NOMO-1 (cell line): ENCODE data around the gene PXDC1.
"Not testable (repeated sequence)": the region's sequence is repeated elsewhere in the genome, so short reads cannot be mapped to it uniquely, and the experiment has no call there.

ENCODE experiments used
- DNase-seq, 2 experiments: peaks; one replicate each; lab custom pipeline; 2025; ENCODE audit not compliant: unreplicated experiment in 2 of 2; lab: John Stamatoyannopoulos, UW

Gene PXDC1

DNA sequence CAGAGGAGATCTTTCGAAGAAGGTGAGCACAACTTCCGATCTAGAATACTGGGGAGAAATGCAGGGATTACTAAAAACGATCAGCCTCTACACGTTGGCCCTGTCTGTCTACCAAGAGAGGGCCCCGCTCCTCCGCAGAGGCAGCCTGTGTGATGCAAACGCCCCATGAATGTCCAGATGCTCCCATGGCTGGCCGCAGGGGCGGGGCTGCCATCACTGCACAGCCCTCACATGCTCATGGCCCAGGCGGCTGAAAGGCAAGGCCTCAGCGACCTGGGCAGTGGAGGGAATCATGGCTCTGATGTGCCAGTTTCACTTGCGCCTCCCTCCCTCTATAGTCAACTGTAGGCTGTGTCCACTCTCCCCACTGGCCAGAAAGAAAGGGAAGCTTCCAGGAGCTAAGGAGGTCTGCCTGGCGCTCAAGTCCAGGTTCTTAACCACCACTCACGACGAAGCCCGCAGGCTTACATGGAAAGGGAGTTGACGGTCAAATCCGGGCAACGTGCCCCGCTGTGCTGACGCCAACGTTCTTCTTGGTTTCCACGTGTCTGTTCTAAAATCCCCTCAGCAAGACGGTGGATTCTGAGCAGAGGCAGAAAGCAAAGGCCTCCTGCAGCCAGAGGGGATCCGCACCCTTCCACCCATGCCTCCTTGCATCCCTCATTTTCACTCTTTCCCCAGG, 14.2 kb downstream of the PXDC1 start:
- no peak for DNase-seq

DNA sequence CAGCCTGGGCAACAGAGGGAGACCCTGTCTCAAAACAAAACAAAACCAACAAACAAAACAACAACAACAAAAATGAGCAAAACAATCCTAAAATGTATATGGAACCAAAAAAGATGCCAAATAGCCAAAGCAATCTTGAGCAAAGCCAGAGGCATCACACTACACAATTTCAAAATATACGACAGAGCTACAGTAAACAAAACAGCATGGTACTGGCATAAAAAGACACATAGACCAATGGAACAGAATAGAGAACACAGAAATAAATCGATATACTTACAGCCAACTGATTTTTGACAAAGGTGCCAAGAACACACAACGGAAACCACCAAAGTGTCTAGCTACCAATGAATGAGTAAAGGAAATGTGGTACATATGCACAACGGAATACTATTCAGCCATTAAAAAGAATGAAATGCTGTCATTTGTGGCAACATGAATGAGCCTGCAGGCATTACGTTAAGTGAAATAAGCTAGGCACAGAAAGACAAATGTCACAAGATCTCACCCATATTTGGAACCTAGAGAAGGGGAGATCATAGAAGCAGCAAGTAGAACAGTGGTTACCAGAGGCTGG, 16.4 kb downstream of the PXDC1 start:
- no peak for DNase-seq

DNA sequence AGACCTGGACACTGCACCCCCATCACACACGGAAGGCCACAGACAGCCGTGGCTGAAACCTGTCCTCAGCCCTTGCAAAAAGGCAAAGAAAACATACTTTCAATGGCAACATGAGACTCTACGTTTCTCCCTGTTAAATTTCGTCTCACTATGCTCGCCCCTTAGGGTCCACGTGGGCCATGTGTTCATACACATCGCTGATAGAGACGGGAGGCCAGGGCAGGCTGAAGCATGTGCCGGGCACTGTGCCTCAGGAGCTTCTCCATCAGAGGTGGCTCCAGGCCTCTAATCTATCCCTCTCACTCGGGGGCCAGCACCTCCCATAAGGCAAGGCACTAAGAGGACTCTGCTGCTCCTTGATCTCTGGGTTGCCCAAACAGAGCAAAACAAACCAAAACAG, 17.5 kb downstream of the PXDC1 start:
- DNase-seq = no peak

DNA sequence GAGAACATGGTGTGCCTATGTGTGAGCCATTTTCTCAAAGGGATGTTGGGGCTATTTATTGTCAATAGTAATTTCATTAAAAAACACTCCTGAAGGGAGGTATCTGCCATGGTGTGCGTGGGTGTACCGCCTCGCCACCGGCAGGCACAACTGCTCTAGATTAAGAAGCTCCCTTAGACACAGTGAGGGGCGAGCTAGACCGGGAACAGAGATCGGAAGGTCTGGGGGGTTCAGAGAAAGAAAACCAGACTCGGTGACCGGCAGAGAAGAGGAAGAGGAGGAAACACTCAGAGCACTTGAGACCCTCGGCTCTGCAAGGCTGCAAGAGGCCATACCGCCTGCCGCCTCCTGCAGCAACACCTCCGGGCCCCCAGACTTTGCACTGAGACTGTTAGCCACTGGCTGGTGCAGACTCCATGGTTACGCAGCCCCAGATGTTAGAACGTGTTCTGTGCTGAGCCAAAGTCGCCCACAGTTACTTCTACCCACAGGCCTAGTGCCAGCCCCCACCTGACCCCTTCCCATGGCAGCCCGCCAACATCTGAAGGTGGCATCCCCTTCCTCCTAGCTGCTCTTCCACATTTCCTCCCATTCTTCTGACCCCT, 18.1 kb downstream of the PXDC1 start:
- no peak for DNase-seq

DNA sequence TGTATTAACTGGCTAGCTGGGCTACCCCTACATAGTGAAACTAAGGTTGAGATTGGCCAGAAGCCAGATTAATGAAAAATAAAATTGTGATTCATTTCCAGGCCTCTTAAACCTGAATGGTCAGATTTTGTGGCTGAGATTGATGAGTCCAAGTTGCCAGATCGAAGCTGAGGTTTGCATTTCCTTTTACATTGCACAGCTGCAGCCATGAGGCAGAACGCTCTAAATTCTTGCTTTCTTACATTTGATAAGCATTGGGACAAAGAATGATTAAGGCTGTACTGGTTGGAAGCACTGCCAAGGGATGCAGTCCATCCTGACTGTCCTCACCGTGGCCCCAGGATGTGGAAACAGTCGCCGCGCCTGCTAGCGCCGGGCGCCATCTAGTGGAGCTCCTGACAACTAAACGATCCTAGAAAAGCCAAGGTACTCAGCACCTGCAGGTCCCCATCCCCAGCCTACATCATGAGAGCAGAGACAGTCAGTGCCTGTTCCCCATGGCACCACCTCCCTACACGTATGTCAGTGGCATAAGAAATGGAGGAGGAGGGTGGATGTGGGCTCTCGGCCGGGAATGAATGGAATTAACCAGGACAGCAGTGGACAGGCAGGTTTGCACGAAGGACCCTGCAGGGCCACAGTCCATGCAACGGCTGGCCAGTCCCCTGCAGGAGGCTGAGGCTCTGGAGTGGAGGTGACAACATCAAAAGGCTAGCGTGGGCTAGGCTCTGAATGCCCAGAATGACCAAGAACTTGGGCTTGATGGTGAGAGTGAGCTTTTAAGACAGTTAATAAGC, 19.0 kb downstream of the PXDC1 start:
- peak; percentile 26 to 56 for DNase-seq

DNA sequence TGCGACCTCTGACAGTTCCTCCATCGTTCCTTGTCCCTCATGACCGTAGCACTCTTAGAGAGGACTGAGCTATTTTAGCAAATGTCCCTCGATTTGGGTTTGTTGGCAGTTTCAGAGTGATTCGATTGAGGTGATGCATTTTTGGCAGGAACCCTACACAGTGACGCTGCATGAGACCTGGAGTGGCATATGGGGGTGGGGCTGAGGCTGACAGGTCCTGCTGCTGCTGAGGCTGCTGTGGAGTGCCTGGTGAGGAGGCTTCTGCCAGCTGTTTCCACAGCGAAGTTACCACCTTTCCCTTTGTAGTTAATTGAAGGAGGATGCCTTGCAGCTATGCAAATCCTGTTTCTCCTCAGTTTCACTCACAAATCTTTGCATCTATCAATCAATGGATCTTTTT, 19.8 kb downstream of the PXDC1 start:
- no peak for DNase-seq

DNA sequence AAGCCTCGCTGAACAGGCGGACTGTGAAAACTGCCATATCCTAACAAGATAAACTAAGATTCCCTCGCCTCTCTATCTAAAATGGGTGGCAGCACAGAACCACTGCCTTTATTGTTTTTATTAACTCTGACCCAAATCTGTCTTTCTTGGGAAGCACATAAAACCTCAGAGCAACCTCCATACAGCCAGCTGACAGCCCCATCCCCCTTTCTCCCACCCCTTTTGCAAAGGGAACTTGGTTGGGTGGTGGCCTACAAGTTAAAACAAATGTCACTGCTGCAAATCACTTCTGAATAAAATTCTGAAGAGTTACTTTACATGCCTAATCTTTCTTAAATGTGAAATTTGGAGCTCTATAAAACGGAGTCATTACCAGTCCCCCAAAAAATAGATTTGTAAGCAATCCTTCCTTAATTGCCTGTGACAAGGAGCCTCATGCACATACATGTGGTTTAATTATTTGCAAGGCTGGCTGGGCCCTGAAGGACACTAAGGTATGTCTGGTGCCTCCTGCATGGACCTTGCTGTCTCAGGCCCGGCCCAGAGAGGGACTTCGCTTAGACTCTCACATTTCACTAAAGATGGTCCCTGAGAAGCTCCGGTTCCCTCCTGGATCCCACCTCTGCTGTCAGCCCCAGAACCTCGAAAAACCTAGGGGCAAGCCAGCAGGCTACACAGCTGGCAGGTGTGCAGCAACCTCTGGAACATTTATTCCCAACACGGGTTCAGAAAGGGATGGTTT, 21.7 kb downstream of the PXDC1 start:
- no peak for DNase-seq

DNA sequence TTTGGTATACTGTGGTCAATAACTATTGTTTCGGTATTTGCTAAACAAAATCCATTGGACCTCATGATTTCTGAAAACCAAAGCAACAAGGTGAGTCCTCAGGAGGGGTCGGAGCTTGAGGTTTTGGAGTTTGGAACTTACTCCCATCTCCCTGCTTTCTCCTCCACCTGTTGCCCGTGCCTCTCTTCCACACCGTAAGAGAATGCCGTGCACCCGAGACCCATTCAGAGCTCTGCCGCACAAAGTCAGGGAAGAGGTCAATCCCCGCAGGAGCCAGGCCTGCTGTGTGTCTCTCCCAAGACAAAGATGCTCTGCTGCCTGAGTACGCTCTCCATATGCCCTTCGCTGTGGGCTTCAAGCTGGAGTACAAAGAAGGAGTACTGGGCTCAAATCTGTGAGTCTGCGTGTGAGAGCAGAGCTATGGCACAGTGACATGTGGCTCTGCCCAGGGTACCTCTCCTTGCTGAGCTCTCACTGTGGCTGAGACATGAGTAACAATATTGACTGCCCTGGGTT, 23.9 kb downstream of the PXDC1 start:
- no peak for DNase-seq

DNA sequence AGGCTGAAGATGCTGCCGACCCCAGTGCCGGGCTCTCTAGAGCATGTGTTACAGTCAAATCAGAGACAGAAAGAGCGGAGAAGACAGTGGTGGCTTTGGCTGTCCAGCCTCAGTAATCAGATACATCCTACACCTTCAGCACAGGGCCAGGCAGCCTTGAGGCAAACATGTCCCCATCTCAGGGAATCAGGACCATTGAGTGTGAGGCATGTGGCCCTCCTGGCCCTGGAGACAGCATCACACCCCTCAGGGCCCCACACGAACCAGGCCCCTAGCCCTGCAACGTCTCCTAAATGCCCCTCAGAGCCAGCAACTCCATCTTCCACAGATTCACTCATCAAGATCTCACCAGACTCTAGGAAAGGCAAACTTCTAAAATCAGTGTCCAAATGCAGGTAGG, 24.5 kb downstream of the PXDC1 start:
- DNase-seq = no peak

DNA sequence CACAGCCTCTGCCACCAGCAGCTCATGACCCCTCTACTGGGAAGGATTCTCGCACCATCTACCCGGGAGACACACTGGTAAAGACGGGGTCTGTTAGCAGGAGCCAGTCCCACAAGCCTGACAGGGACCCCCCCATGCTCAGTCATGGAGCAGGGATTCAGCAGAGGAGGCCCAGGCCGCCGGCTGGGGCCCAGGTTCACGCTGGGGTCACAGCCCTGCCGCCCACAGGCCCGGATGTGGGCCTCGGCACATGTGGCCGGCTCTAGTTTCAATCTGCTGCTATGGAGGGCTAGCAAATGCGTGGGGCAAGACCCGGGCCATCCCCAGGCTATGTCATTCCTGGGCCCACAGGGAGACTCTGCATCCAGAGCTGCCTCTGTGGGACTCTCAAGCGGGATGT, 25.1 kb downstream of the PXDC1 start:
- DNase-seq = no peak

DNA sequence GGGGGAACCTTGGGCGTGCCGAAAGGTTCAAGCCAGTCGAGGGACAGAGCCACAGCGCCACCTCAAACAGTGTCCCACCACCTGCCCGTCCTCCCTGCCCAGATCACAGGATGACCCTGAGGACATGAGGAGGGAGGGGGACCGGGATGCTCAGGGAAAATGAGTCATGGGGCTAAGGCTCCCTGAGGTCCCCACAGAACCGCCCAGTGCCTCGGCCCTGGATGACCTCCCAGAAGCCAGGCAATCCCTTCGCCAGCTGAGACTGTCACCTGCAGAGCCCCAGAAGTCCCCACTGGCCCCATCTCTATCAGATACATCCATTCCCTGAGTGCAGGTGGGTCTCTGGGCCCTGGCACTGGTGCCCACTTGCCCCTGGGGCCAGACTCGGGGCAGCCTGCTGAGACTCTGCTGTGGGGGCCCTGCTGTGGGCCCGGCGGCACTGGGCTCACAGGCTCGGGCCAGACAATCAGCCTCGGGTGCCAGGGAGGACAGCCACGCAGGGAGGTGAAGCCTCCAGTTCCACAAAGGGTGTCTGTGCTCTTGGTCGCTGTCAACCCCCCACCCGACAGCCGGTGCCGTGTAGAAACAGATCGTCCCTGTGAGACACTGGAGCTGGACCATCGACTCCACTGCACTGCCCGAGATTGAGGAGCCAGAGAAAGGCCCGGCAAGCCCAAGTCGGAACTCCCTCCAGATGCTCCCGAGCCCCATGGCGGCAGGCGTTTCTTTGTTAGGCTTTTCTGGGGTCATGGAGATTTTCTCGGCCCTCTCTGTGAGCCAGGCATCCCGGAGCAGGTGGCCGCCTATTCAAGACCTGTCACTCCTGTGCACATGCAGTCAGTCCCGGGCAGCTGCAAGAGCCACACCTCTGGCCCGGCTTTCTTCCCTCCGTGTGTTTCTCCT, 26.1 kb downstream of the PXDC1 start:
- no peak for DNase-seq

DNA sequence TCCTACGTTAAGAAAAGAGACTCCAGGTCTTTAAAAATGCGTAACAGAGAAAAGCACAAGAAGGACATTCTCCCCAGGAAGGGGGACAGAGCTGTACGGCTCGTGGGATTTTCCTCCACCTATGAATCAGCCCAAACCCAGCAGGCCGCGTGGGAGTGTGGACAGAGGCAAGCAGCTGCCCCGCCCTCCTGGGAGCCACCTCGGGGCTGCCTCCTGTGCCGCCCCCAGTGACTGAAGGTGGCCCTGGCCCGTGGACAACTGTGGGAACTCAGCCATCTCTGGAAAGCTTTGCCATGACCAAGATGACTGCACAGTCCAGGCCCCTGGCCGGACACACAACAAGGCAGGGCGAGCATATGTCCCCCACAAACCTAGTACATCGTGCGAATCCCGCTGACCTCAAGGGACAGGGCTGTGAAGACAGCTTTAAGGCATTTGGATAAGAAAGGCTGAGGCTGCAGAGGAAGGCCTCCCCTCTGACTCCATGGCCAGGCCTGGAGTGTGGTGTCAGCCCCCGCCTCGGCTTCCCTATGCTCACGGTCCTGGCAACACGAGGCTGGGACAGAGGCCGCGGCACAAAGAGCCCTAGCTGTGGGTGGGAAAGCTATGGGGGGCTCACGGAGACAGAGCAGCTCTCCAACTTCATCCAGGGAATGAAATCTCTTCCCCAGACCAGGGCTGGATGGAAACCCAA, 26.9 kb downstream of the PXDC1 start:
- no peak for DNase-seq

DNA sequence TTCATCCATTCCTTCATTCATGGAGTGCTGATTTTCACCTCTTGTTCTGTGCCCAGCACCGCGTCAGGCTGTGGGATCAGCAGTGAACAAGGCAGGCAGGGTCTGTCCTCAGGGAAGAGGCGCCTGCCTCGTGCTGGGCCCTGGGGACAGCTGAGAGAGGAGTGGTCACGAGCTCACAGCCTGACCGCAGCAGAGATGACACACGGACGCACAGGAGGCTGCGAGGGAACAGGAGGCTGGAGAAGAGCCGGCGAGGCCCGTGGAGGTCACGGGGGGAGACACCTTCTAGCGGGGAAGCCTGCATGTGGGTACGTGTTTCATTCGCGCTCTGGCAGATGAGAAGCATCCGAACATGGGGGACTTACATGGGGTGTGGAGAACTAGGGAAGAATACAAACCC, 27.5 kb downstream of the PXDC1 start:
- DNase-seq = no peak

DNA sequence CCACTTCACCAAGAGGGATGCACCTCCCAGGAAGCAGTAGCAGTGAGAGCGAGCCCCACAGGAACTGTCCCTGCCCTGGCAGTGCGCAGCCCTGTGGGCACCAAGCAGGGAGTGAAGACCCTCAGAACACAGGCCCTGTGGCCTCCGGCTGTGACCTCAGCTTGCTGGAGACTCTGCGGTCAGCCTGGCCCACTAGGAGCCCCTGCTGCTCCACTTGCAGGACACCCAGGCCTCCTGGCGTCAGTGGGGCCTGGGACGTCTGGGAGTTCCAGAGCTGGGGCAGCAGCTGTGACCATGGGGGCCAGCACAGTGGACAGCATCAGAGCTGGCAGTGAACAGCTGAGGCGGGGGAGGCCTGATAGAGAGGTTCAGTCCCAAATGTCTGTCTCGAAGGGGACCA, 28.3 kb downstream of the PXDC1 start:
- no peak for DNase-seq

DNA sequence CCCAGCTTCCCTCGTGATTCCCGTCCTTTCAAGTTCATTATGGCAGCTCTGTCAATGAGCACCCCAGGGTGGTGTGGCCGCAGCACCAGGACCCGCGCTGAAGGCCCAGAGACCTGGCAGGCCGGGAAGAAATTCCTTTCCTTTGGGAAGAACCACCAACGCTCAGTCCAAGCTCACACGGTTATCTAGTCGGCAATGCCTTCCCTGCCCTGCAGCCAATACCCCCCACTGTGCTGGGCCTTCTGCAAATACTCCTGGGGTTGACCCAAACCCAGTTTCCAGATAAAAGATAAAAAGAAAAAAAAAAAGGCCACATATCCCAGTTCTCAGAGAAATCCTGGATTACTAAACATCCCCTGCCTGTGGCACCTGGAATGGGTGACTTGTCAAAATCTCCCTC, 28.7 kb downstream of the PXDC1 start:
- no peak for DNase-seq

DNA sequence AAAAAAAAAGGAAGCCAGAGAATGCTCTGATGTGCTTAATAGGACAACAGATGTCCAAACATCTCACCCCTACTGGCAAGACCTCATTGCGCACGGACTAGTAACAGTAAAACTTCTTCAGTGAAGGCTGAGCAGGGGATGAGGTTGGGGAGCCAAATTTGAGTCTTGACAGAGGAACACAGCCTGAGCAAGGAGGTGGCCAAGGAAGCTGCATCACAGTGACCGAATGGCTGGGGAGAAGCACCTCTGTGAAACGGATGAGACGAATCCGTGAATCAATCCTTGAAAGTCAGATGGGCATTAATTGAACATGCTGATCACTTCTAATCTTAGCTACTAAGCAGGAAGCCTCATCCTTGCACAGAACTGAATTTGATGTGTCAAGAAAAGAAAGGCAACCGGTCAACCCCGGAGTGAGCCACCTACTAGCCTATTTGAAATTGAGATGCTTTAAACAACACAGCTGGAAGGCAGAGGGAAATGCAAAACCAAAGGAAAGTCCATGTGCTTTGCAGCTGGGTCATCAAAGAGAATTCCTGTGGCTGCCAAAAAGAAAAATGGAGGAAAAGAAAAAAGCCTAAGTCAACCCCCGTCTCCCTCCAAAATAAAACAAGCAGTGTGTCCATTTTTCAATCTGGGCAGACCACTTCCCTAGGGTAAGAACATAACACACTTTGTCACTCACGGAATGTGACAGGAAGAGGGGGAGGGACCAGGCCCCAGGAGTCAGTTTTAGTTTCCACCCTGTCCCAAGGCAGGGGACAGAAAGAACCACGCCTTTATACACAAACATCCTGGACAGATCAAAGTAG, 29.5 kb downstream of the PXDC1 start:
- no peak for DNase-seq

DNA sequence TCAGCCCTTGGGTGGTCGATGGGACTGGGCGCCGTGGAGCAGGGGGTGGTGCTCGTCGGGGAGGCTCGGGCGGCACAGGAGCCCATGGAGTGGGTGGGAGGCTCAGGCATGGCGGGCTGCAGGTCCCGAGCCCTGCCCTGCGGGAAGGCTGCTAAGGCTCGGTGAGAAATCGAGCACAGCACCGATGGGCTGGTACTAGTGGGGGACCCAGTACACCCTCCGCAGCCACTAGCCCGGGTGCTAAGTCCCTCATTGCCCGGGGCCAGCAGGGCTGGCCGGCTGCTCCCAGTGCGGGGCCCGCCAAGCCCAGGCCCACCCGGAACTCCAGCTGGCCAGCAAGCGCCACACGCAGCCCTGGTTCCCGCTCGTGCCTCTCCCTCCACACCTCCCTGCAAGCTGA, 30.7 kb downstream of the PXDC1 start:
- not testable (repeated sequence) for DNase-seq
